ENCODE results near the gene STAT1. TPM values are rescaled to one million over a fixed set of nuclear protein-coding genes. Genes with fewer than 3 reads are reported as not detected.
"Not testable (repeated sequence)": the region's sequence is repeated elsewhere in the genome, so short reads cannot be mapped to it uniquely, and the experiment has no call there.

Gene STAT1
- polyA plus RNA-seq, 1 donor from 2014 or later, result 4.9 TPM

DNA sequence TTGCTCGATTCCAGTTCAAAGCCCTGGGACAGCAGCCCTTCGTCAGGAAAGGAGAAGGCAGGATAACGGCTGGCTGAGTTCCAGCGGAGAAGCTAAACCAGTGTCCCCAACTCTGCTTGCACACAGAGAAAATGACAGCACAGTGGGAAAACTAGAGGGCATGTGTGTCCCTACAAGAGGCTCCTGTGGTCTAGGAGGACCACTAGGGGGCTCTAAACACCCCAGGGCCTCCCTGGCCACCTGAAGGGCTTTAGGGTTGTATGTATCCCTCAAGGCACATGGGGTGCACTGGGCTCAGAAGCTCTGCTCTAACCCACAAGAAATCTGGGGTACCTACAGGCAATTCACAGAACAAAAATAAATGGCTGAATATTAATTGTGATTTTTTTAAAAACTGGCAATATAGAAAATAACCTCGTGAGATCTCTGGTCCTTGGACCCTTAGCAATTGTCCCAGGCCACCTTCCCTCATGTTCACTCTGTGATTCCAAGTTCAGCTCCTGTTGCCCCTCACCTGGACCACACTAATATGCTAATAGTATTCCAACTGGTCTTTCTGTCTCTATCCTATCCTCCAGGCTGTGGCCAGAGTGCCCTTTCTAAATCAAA lies 17.5 kb downstream of the STAT1 start:
- Histone ChIP-seq H3K4me2 (ENCODE audit: low read length) (no peak overlapping the region), H3K9ac (ENCODE audit: low read length) (no peak overlapping the region), H3K9me2 (ENCODE audit: insufficient read depth, low read length) (no peaks in the 10 kb centered on the region), H4K20me1 (ENCODE audit: insufficient read depth) (no peaks in the 10 kb centered on the region), H3K36me3 (ENCODE audit: insufficient read depth, low read length) (peaks cover 5% of the 10 kb centered on the region), H3K4me3 (ENCODE audit: low read length) (no peak overlapping the region), H3F3A (ENCODE audit: insufficient read depth, low read length, poor library complexity, severe bottlenecking) (no peaks in the 10 kb centered on the region), H3K27ac (ENCODE audit: low read length) (no peak overlapping the region), H3K27me3 (ENCODE audit: insufficient read depth, low read depth, low read length) (no peaks in the 10 kb centered on the region), H3K9me3 (ENCODE audit: low read length) (no peaks in the 10 kb centered on the region), H2AFZ (ENCODE audit: low read depth, low read length) (no peak overlapping the region), H3K79me2 (replicated peaks; ENCODE audit: insufficient read depth, low read length) (no peaks in the 10 kb centered on the region)
- TF ChIP-seq POLR2AphosphoS5 (IDR thresholded peaks at IDR 0.05) (no peak), EP300 (conservative IDR thresholded peaks at IDR 0.05; ENCODE audit: poor library complexity, severe bottlenecking) (no peak), SMC3 (conservative IDR thresholded peaks at IDR 0.05; ENCODE audit: poor library complexity) (no peak)
- TF ChIP-seq, protein P1, sequence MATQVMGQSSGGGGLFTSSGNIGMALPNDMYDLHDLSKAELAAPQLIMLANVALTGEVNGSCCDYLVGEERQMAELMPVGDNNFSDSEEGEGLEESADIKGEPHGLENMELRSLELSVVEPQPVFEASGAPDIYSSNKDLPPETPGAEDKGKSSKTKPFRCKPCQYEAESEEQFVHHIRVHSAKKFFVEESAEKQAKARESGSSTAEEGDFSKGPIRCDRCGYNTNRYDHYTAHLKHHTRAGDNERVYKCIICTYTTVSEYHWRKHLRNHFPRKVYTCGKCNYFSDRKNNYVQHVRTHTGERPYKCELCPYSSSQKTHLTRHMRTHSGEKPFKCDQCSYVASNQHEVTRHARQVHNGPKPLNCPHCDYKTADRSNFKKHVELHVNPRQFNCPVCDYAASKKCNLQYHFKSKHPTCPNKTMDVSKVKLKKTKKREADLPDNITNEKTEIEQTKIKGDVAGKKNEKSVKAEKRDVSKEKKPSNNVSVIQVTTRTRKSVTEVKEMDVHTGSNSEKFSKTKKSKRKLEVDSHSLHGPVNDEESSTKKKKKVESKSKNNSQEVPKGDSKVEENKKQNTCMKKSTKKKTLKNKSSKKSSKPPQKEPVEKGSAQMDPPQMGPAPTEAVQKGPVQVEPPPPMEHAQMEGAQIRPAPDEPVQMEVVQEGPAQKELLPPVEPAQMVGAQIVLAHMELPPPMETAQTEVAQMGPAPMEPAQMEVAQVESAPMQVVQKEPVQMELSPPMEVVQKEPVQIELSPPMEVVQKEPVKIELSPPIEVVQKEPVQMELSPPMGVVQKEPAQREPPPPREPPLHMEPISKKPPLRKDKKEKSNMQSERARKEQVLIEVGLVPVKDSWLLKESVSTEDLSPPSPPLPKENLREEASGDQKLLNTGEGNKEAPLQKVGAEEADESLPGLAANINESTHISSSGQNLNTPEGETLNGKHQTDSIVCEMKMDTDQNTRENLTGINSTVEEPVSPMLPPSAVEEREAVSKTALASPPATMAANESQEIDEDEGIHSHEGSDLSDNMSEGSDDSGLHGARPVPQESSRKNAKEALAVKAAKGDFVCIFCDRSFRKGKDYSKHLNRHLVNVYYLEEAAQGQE (IDR thresholded peaks at IDR 0.05; ENCODE audit: borderline replicate concordance), result no peak

DNA sequence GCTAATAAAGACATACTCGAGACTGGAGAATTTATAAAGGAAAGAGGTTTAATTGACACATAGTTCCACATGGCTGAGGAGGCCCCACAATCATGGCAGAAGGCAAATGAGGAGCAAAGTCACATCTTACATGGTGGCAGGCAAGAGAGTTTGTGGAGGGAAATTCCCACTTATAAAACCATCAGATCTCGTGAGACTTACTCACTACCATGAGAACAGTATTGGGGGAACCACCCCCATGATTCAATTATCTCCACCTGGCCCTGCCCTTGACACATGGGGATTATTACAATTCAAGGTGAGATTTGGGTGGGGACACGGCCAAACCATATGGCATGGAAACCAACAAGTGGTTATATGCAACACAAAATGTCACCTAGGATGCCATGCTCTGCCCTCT lies 18.7 kb downstream of the STAT1 start:
- H3K36me3 ChIP-seq (ENCODE audit: insufficient read depth, low read length); H3K9ac ChIP-seq (ENCODE audit: low read length); H3K4me2 ChIP-seq (ENCODE audit: low read length); H3K79me2 ChIP-seq (replicated peaks; ENCODE audit: insufficient read depth, low read length); H3K27me3 ChIP-seq (ENCODE audit: insufficient read depth, low read depth, low read length); H2AFZ ChIP-seq (ENCODE audit: low read depth, low read length); H4K20me1 ChIP-seq (ENCODE audit: insufficient read depth); H3K9me2 ChIP-seq (ENCODE audit: insufficient read depth, low read length); H3F3A ChIP-seq (ENCODE audit: insufficient read depth, low read length, poor library complexity, severe bottlenecking); H3K4me3 ChIP-seq (ENCODE audit: low read length); H3K9me3 ChIP-seq (ENCODE audit: low read length); H3K27ac ChIP-seq (ENCODE audit: low read length): not testable (repeated sequence)

- no peak overlapping the region for H3K9ac ChIP-seq (ENCODE audit: low read length)
- TF ChIP-seq EP300 (conservative IDR thresholded peaks at IDR 0.05; ENCODE audit: poor library complexity, severe bottlenecking) (no peak), SMC3 (conservative IDR thresholded peaks at IDR 0.05; ENCODE audit: poor library complexity) (no peak), TAF1 (IDR thresholded peaks at IDR 0.05; ENCODE audit: low read depth) (no peak), POLR2AphosphoS5 (IDR thresholded peaks at IDR 0.05) (no peak), EZH2 (IDR thresholded peaks at IDR 0.05; ENCODE audit: borderline replicate concordance, insufficient read depth, low read length, poor library complexity, severe bottlenecking) (no peak), RAD21 (conservative IDR thresholded peaks at IDR 0.05) (no peak), MXI1 (conservative IDR thresholded peaks at IDR 0.05; ENCODE audit: poor library complexity, severe bottlenecking) (no peak), CTCF (IDR thresholded peaks at IDR 0.05; ENCODE audit: poor library complexity, severe bottlenecking) (no peak)
- TF ChIP-seq, protein P1 (IDR thresholded peaks at IDR 0.05; ENCODE audit: borderline replicate concordance), result no peak
- H3K4me2 ChIP-seq (ENCODE audit: low read length), result no peak overlapping the region
- H3K9me2 ChIP-seq (ENCODE audit: insufficient read depth, low read length), result no peaks in the 10 kb centered on the region
- no peaks in the 10 kb centered on the region for H3F3A ChIP-seq (ENCODE audit: insufficient read depth, low read length, poor library complexity, severe bottlenecking)
- H3K4me3 ChIP-seq (ENCODE audit: low read length), result no peak overlapping the region
- H3K36me3 ChIP-seq (ENCODE audit: insufficient read depth, low read length), result peaks cover 3% of the 10 kb centered on the region
- H3K27me3 ChIP-seq (ENCODE audit: insufficient read depth, low read depth, low read length), result no peaks in the 10 kb centered on the region
- no peak overlapping the region for H2AFZ ChIP-seq (ENCODE audit: low read depth, low read length)
- H3K27ac ChIP-seq (ENCODE audit: low read length), result no peak overlapping the region
- no peaks in the 10 kb centered on the region for H4K20me1 ChIP-seq (ENCODE audit: insufficient read depth)
- H3K79me2 ChIP-seq (replicated peaks; ENCODE audit: insufficient read depth, low read length), result no peaks in the 10 kb centered on the region
- no peaks in the 10 kb centered on the region for H3K9me3 ChIP-seq (ENCODE audit: low read length)
Measured at GRCh38 chr2:190994148-190994547, 19.8 kb downstream of the STAT1 start.

Data from neural cell (in vitro differentiated cells).